HG03378 (cell line): ENCODE data around the gene CDCA7L.
"Not testable (repeated sequence)": the region's sequence is repeated elsewhere in the genome, so short reads cannot be mapped to it uniquely, and the experiment has no call there.

ENCODE experiments used
- ATAC-seq: cut with Tn5 transposase; IDR thresholded peaks from one replicate; pipeline ENCODE4 v1.9.1; 2021; ENCODE audit warnings: mild to moderate bottlenecking, moderate library complexity; ENCODE audit not compliant: unreplicated experiment

CDCA7L gene

DNA sequence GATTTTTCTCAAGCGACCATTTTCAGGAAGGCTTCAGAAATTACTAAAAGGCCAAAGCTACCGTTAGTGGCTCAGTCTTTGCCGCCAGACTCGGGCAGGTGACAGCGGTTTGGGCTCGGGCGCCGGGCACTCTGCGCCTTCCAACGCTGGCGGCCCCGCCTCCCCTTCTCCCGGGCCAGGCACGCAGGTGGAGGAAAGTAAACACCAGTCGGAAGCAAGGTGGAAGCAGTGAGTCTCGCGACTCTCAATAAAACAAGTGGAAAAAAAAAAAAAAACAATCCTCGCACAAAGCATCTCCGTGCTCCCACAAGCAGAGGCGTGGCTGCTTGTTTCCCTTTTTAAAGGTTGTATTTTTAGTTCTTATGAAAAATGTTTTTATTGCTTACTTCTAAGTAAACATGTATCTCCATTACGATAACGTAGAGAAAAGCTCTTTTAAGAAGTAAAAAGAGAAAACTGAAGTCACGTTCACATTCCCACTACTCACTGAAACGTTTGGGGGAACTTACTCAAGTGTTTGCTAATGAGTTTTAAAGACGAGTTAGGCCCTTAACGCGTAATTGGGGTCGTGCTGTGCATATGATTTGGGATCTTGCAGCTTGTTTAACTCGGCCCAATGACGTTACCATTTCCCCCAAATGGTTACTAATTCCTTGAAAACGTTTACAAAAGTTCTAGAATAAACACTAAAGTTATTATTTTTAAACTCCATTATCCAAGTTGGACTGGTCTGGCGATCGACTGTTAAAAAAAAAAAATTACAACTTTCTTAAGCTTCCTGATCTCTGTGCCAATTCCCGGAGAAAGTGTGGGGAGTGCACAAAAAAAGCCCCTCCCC lies 864 bp downstream of the CDCA7L start:
- no peak for ATAC-seq

DNA sequence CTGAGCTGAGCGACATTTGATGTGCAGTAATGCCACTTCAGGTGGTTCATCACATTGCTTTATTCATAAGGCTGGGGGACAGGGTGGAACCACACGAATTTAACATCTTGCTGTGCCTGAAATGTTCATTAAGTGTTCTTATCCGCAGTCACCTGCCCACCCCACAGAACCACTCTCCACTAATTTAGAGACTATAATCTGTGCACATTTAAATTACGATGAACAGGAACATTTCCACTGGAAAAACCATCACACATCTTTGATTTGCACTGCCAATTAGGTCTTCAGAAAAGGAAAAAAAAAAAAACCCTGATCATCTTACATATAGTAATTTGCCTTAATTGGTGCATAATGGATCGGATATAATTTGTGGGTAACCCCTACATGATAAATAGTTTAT lies 2.3 kb downstream of the CDCA7L start:
- ATAC-seq = no peak

DNA sequence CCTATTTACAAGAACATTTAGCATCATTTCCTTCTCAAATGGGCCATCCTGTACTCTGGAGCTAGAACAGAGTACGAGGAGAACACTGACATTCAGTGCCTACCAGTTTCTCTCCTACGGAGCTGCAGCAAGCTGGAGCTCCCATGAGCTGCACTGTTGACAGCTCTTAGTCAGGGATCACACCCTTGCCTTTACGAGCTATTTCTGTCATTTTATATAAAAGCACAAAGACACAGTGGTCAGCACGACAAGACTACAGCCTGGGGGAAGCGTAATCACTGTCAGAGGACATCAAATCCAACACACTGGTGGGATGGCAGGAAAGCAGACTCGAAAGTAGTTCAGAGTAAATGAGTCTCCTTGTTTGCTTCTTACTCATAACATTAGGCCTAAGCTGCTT lies 2.7 kb downstream of the CDCA7L start:
- ATAC-seq = no peak

DNA sequence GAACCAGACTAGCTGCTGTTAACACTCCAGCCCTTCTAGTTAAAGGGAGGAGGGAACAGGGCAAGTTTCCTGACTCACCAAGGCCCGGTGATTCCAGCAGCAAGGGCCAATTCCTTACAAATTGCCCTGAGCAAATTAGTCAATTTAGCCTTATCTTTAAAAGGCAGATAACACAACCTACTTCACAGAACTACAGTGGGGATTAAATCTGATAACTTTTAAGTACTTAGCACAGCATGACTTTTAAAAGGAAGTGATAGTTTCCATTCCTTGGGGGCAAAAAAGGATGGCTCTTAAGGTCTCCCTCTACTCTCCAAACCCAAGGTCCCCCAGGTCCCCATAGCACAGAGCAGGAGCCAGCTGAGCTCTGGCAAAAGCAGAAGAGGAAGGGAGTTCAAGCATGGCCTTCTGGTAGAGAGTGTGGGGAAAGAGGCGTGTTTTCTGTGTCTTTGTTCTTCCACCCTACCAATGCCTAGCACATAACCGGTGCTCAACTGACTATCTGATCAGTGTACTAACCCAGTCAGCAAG lies 4.0 kb downstream of the CDCA7L start:
- no peak for ATAC-seq

DNA sequence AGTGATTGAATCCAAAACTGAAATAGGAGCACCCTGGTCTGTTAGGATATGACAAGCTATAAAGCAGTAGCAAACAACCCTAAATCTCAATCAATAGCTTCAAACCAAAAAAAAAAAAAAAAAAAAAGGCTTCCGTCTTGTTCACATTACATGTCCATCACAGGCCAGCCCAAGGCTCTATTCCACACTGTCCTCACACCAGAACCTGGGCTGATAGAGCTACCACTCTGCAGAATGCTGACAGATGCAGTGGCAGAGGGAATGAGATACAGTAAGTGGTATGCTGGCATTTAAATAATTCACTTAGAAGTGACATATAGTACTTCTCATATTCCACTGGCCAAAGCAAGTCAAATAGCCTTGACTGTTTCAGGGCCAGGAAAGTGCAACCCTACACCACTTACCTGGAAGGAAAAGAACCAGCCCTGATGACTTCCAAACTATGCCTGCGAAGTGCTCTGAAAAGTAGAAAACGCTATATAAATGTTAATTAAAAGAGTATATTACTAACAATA lies 5.8 kb downstream of the CDCA7L start:
- no peak for ATAC-seq

DNA sequence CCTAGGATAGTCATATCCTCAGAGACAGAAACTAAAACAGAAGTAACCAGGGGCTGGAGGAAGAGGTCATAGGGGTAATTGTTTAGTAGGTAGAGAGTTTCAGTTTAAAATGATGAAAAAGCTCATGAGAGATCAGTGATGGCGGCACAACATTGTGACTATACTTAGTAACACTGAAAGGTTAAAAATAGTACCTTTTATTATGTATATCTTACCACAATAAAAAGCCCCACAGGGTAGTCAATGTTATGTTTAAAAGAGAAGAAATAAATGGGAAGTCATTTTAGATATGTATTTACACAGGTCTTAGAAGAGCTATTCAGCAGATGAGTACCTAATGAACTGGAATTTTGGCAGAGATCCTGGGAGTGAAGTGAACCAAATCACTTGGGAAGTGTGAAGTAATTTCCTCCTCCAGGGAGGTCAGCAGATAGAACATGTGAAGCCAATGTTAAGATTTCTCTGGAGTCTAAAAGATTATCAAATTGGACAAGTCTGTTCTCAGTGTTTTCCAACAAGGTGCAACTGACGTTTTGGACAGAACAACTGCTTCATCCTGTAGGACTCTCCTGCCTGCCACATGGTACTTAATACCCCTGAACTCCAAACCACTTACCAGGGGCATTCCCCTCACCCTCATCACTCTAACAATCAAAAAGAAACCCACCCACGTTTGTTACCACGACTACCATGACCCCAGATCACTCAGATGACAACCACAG lies 6.4 kb downstream of the CDCA7L start:
- ATAC-seq = peak; percentile 87

DNA sequence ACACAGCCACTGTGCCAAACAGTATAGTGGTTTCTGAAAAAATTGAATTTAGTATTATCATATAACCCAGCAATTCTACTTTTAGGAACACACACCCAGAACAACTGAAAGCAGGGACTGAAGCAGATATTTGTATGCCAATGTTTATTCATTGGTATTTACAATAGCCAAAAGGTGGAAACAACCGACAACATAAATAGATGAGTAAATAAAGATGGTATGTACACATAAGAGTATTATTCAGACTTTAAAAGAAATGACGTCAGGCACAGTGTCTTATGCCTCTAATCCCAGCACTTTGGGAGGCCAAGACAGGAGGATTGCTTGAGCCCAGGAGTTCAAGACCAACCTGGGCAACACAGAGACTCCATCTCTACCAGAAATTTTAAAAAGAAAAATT lies 7.2 kb downstream of the CDCA7L start:
- ATAC-seq = no peak

DNA sequence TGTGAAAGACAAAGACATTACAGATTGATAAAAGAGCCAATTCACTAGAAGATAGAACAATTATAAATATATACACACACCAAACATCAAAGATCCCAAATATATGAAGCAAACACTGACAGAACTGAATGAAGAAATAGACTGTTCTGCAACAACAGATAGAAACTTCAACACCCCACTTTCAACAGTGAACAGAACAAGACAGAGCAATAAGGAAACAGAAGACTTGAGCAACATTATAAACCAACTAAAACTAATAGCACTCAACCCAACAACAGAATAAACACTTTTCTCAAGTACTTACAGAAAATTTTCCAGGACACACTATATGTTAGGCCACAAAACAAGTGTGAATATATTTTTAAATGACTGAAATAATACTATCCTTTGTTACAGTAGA lies 10.9 kb downstream of the CDCA7L start:
- ATAC-seq = no peak

DNA sequence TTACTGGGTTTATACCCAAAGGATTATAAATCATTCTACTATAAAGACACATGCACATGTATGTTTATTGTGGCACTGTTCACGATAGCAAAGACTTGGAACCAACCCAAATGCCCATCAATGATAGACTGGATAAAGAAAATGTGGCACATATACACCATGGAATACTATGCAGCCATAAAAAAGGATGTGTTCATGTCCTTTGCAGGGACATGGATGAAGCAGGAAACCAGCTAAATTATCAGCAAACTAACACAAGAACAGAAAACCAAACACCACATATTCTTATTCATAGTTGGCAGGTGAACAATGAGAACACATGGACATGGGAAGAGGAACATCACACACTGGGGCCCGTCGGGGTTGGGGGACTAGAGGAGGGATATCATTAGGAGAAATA lies 12.4 kb downstream of the CDCA7L start:
- ATAC-seq = not testable (repeated sequence)

DNA sequence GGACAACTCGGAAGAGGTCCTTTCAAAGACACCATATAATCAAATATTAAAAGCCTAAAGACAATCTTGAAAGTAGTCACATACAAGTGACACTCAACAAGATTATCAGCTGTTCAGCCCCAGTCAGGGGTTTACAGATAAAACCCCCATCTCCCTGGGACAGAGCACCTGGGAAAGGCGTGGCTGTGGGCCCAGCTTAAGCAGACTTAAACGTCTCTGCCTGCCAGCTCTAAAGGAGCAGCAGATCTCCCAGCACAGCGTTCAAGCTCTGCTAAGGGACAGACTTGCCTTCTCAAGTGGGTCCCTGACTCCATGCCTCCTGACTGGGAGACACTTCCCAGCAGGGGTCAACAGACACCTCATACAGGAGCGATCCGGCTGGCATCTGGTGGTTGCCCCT lies 18.0 kb downstream of the CDCA7L start:
- no peak for ATAC-seq

DNA sequence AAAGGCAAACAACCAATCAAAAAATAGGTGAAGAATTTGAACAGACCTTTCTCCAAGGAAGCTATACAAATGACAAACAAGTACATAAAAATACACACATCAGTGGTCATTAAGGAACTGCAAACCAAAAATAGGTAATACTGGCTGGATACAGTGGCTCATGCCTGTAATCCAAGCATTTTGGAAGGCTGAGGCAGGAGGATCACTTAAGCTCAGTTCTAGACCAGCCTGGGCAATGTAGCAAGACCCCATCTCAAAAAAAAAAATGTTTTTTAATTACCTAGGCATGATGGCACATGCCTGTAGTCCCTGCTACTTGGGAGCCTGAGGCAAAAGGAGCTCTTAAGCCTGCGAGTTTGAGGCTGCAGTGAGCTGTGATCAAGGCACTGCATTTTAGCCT lies 19.3 kb downstream of the CDCA7L start:
- no peak for ATAC-seq

DNA sequence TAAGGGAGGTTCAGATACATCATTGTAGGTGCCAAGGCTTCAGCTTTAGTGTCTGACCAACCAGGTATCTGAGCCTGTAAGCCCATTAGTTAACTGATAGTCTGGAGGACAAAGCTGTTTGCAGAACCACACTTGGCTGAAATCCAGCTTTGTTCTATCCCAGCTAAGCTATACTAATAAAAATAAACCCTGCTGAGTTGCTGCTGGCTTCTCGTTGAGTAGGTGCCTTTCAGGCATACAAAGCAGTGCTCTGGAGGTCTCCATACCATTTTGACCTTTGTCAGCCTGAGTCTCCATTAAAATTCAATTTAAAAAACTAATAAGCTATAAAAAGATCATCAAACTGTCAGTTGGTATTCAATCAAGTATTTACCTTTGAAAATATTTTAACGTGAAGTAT lies 22.0 kb downstream of the CDCA7L start:
- no peak for ATAC-seq

DNA sequence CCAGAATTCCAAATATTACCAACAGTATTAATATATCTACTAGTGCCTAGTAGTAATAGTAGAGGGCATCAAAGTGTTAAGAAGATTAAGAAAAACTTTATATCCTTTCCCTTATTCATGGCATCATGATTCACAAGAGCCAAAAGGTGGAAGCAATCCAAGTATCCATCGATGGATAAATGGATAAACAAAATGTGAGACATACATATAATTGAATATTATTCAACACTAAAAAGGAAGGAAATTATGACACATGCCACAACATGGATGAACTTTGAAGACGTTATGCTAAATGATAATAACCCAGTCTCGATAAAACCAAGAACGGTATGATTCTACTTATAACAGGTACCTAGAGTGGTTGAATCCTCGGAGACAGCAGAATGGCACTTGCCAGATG lies 23.1 kb downstream of the CDCA7L start:
- ATAC-seq = no peak

DNA sequence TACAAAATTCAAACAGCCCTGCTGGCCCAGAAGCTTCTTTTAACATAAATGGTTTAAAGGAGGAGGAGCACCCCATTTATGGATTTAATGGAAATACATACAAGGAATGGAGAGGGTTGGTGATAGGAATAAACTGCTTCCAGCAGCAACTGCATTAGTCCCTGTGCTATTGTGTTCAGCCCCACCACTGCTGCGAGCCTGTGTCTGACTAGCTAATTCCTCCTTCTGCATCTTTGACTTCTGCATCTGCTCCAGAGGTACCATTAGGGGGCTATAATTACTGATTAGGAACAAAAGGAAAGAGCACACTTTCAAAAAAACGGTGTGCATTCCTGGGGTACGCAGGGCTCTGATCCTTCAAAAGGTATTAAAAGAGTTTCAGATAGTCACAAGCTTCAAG lies 24.8 kb downstream of the CDCA7L start:
- no peak for ATAC-seq

DNA sequence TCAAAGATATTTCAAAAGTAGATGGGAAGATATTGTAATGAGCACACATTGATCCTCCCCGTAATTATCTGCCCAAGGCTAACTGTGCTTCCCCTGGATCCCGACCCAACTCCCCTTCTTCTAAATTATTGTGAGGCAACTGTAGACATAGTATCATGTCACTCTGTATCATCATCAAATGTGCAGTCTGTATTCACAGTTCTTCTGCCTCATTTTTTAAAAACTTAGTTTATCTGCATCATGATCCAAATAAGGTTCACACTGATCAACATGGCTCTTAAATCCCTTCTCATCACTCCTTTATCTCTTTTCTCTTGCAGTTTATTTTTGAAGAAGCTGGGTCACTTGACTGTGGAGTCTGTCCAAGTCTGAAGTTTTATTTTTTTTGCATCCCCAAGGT lies 27.5 kb downstream of the CDCA7L start:
- ATAC-seq = no peak

DNA sequence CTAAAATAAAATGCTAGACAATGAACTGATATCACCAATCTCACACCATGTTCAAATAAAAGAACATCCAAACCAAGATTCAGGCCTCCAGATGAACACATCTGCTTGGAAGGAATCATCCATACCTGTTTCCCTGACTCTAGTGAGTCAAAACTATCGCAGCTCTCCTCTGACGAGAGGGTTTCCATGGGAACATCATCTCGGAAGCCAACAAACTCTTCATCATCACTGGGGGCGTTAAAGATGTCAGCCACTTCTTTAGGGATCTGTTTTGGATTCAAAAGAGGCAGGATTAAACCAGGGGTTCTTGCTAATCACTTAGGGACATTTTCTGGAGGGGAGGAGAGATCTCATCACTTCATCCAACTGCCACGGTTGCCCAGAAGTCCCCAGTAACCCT lies 29.1 kb downstream of the CDCA7L start:
- ATAC-seq = no peak

DNA sequence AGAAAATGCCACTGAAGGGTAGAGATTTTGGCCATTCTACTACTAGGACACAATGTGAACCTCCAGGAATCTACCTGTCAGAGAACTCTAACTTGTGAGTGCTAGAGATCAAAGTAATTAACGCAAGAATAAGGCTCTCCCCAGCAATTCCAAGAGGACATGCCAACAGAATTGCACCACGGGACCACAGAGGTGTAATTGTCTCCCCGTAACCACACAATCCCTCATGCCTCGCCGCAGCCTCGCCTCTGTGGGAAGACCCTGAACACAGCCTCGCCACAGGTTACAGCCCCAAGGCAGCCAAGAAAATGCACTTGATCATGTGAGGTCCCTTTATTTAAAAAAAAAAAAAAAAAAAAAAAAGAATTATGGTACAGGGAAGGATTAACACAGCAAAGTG lies 29.5 kb downstream of the CDCA7L start:
- no peak for ATAC-seq

DNA sequence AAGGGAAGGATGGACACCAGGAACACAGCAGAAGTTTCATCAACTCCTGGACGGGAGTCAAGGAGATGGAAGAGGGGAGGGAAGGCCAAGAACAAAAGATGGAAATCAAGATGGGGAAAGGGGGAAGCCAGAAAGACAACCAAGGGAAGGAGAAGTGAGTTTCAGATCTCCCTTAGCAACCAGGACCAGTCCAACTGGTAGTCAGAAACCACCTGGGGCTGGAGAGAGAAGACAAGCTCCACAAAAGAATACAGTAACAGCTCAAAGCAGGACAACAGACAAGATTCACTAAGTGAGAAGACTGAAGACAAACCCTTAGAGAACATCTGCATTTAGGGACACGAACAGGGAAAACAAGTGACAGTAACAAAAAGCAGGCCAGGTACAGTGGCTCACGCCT lies 30.6 kb downstream of the CDCA7L start:
- no peak for ATAC-seq

DNA sequence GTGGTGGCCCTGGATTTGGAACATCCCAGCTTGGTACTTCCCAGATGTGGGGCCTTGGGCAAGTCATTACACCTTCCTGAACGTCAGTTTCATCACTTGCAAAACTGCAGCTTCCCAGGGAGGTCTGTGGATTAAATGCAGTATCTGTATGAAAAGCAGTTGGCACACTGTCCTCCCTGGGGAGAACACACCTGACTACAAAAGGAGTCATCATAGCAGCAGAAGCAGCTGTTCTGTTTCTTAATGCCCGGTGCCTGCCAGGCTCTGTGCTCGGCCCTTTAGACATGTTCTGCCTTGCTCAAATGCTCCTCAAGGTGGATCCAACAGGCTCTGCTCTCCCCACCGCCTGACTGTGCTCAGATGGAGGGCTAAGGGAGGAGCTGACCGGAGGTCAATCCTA lies 31.0 kb downstream of the CDCA7L start:
- ATAC-seq = no peak

DNA sequence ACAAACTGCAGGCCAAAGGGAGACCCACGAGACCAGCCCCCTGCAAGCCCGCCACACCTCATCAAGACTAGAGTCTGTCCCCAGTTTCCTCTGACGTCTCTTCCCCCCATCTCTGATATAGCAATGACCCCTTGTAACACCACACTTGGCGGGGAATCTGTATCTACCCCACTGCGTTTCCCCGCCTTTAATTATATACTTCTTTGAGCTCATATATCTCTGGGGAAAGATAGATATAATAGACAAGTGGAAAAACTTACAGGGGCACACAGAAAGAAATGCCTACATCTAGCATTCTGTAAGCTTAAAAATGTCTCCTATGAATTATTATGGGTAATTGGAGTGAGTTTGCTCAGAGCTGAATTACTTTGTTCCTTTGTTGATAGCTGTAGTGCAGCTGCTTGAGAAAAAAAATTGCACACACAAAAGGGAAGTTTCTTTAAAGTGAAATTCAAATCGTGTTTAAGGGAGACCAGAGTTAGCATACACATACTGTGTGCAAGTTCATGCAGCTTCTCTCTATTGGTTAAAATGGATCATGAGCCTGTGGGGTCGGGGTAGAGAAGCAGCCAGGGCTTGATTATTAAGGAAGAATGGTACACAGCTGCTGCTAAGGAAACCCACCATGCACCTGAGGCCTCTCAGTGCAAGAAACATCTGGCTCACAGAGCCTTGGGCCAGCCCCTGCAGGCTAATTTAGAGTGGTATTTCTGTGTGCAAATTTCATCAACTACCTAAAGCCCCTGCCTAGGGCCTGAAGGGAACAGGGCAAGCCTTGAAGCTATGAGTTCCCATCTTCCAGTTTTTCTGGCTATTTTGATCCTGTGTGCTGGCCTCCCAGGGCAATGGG lies 32.5 kb downstream of the CDCA7L start:
- no peak for ATAC-seq

DNA sequence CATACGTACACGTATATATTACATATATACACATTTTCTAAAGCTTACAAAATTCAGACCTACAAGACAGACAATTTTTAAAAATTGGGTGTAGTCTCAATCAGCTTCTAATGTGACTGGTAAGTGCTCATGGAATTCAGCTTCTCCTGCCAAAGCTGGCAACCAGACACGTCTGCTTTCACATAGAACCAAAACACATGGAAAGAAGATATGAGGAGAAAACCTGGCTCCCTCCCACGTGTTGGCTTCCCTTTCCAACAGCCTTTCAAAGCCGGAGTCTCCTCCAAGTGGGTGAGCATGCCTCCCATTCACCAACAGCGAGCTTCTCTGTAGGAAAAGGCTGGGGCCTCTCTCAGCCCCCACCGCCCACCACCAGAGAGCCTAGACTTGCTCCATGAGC lies 33.4 kb downstream of the CDCA7L start:
- no peak for ATAC-seq
